Activated CD8-positive, alpha-beta memory T cell treated with anti-CD3 and anti-CD28 coated beads, Interleukin-2, amount 50 U/mL, for 24 hours (primary cell): ENCODE results near the gene UGT1A5.

ENCODE experiments used
- DNase-seq: peaks from one replicate; pipeline ENCODE4 v3.0.0-alpha.2; 2020; ENCODE audit errors: extremely low read depth

Gene UGT1A5

GRCh38 chr2:233807966-233808935, 95.5 kb downstream of the UGT1A5 start:
- DNase-seq, result no peak

DNA sequence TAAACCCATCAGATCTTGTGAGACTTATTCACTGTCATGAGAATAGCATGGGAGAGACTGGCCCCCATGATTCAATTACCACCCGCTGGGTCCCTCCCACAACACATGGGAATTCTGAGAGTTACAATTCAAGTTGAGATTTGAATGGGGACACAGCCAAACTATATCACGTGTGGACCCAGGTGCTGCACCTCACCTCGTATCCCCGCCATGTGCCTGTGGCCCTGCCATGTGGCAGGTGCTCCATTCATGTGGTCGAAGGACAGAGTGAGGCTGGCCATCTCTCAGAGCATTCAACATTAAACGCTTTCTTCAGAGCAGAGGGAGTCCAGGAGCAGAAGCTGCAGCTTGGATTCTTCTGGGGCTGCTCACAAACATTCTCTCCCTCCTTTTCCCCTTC, 97.7 kb downstream of the UGT1A5 start:
- no peak for DNase-seq

DNA sequence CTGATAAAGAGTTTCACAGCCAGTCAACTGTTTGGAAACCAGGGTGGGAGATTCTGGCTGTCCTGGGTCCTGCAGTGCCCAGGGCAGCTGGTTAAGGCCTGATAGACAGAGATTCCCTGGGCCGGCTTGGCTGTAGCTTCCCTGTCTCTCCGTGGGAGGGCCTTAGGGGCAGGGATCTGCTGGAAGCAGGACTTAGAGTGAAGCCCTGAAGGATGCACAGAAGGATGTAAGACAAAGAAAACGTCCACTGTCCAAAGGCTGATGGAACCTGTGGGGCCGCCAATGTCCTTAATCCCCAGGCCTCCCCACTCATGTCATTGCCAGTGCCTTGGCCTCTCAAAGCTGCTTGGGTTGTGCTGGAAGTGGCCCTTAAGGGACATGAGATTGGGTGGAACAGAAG, 98.4 kb downstream of the UGT1A5 start:
- DNase-seq, result no peak

DNA sequence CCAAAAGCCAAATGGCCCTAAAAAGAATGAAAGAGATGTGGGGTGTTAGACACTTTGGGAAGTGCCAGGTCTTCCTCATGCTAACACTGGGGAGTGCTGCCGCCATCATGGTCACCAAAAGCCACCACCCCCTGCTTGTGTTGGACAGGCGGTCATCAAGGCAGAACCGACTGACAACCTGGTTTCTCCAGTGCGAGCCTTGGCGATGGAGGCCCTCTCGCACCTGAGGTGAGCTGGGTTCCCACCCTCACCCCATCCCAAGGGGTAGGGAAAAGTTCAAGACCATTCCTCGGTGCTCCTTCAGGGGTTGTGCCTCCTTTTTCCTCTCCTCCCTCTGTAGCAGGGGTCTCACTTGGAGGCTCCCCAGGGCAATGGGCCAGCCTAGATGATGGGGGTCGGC, 99.0 kb downstream of the UGT1A5 start:
- no peak for DNase-seq

DNA sequence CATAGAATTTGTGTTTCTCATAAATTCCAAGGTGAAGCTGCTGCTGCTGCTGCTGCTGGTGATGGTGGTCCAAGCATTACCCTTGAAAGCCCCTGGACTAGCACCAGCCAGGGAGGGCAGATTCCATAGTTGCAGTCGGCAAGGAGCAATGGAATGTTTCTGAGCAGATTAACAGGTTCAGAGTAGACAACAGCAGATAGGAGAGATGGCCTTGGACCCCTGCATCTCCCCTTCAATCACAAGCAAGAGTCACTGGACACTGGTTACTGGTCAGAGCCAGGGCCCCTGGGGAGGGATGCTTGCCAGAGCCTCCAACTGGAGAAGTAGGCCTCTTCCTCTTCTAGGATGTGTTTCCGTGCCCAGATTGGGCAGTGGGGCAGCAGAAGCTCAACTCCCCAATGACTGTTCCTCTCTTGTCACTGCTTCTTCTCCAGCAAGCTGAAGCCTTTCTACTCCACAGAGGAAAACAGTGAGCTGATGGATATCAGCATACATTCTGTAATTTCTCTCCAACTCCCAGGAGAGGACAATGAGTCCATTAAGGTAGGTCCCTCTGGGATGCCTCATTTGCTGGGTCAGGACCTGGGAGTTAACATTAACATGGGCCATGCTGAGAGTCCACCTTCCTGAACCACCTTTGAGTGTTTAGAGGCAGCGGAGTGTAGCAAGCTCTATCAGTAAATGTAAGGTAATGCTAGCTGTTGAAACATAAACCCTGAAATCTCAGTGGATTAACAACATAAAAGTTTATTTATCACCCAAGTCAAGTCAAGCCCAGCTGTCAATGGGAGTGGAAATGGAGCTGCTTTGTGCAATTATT, 100.7 kb downstream of the UGT1A5 start:
- no peak for DNase-seq

DNA sequence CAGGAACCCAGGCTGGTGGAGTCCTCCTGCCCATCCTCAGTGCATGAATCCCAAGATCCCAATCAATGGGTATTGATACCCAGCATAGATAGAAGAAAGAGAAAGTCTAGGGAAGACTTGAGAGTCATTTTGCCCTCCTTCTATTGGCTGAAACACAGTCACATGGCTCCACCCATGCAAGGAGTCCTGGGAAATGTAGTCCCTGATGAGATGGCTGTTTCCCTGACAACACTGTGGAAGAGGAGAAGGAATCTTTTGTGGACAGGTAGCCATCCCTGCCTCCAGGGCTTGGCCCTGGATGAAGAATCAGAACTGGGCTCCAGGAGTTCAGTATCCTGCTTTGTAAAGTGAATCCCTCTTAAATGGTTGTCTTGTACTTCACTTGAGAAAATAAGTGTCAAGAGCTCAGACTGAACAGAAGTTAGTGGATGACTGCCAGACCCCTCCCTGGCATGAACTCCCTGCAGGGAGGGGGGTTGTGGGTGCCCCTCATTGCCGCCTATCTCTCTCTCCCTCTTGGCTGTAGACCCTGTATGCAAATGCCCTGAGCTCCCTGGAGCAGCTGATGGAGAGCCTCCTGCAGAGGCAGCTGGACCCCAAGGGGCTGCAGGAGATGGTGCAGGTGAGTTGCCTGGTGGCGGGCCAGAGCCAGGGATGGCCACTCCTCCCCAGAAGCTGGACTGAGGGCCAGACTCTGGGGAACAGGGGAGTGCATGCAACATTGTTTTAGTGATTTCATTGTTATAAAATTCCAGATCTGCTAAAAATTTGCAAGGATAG, 101.5 kb downstream of the UGT1A5 start:
- DNase-seq, result no peak

DNA sequence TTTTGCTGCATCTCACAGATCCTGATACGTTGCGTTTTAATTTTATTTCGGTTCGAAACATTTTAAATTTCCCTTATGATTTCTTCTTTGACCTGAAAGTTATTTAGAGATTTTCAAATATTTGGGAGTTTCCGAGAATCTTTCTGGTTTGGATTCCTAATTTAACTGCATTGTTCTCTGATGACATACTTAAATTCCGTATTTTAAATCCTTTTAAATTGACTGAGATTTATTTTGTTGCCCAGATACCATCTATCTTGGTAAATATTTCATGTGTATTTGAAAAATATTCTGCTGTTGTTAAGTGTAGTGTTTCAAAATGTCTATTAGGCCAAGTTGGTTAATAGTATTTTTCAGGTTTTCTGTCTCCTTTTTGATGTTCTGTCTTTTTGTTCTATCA, 103.2 kb downstream of the UGT1A5 start:
- DNase-seq, result no peak

DNA sequence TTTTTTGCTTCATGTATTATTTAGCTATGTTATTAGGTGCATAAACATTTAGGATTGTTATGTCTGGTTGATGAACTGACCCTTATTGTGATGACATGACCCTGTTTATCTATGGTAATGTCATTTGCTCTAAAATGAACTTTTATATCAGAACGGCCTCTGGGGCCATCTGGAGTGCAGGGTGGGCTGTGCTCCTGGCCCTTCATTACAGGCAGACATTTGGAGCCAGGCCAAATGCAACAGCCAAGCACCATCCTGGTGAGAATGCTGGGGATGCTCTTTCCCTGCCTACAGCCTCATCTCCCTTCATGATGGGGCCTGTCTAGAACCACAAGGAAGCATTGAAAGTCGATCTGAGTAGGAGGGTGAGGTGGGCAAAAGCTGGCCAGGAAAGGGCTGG, 103.6 kb downstream of the UGT1A5 start:
- no peak for DNase-seq

GRCh38 chr2:233816771-233817170, 104.1 kb downstream of the UGT1A5 start:
- DNase-seq, result no peak

DNA sequence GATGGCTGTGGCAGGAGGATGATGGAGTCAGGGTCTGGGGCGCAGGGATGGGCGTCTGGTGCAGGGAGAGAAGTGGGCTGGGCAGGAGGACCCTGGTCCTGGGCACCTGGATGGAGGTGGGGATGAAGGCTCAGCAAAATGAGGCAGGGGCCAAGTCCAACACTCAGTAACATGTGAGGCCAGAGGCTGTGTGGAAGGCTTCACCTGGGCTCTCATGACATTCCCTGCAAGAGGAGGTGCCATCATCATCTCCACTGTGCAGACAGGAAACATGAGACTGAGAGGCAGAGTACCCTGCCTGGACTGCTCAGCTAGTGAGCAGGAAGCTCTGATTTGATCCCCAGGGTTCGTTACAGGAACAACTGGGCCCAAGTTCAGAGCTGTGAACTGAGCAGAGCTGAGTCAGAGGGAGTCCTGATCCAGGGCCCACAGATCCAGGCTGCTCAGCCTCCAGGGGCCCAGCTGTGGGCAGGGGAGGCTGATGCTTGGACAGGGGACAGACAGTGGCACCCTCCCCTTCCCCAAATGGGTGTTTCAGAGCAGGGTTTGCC, 104.7 kb downstream of the UGT1A5 start:
- DNase-seq, result no peak

DNA sequence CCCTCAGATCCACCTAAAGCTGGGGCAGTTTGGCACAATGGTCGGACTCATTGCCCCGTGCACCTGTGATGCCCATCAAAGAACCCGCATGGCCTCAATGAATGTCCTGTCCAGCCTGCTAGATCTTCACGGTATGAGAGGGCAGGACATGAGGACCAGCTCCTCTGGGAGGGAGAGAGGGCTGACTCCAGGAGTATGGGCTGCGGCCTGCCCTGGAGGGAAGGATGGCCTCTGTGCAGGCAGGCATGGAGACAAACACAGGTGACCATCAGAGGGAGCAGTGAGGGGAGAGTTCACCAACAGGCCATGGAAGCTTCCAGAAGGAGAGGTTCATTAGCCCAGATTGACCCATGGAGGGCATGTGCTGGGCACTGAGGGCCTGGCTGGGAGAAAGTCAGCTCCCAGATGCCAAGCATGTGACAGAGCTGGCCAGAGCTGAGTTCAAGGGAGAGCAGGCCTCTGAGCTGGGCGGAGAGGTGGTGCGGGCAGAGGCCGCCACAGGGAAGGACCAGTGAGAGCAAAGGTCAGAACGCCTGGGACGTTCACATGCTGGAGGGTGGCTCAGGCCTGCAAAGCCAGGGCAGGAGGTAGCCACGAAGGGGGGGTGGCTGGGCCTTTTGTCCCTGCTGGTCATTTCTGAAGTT, 105.4 kb downstream of the UGT1A5 start:
- DNase-seq, result no peak

- DNase-seq, result no peak
Observed at GRCh38 chr2:233818639-233819621, 106.2 kb downstream of the UGT1A5 start.

DNA sequence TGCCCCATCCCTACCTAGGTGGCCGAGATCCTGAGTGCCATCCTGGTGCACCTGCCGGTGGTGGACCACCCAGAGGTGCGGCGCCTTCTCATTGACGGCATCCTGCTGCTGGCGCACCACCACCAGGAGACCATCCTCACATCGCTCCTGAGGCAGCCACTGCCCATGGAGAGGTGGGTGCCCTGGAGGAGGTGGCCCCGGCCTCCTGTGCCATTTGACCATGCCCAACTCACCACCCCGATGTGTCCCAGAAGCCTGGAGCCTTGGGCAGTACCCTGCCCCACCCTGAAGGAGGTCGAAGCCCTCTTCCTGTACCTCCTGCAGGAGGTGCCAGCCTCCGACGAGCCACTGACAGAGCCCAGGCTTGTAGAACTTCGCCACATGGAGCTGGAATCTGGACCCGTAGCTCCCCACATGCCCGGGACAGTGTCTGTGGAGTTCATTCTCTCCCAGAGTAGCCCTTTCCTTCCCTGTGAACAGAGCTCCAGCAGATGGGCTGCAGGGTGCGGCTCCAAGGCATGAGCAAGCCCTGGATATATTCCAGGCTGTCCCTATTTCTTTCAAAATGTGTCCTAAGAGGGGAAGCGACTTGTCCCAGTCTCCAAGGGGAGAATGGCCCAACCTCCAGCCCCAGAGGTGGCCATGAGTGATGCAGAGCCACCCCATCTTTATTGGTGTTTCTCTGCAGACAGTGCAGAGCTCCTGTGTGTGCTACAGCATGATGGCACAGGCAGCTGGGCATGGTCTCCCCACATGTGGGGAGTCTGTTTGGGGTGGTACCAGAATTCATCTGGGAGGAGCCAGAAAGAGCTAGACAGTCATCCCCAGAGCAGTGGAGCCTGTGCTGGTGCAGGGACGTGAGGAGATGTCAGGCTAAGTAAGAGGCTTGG, 107.4 kb downstream of the UGT1A5 start:
- DNase-seq, result no peak

DNA sequence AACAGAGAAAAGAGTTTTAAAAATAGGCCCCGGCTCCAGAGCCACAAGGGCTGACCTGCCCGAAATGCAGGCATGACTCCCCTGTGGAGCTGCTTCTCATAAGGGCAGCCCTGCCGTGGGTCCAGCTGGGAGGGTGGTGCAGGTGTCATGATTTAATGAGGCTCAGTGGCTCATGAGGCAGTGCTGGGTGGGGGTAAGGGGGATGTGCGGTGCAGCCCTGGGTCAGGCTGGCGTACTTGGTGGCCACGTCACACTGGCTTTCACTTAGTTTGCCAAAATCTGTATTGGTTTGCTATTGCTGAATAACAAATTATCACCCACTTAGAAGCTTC, 108.0 kb downstream of the UGT1A5 start:
- no peak for DNase-seq

DNA sequence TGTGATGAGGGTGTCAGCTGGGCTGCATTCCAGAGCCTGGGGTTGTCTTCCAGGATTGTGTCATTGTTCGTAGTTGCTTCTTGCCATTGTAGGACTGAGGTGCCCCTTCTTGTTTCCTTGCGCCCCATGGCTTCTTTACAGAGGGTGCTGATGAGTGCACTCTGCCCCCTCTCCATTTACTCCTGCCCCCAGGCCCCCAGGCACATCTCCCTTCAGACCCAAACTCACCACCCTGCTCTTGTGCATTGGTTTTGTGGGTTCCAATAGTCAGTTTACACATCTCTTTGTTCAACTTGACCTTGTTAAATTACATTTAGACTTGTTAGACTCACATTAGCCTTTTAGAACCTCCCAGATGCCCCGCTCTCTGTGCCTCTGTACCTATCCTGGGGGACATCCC, 108.5 kb downstream of the UGT1A5 start:
- DNase-seq, result no peak

- no peak for DNase-seq
Observed at GRCh38 chr2:233821709-233822100, 109.0 kb downstream of the UGT1A5 start.

GRCh38 chr2:233822101-233822771, 109.5 kb downstream of the UGT1A5 start:
- no peak for DNase-seq
